HG03135 (cell line): ENCODE results near the gene F9.

Experiments used
- ATAC-seq: cut with Tn5 transposase; IDR thresholded peaks from one replicate; pipeline ENCODE4 v1.9.1; 2021; ENCODE audit warnings: mild to moderate bottlenecking, moderate library complexity; ENCODE audit not compliant: unreplicated experiment

Gene F9

DNA sequence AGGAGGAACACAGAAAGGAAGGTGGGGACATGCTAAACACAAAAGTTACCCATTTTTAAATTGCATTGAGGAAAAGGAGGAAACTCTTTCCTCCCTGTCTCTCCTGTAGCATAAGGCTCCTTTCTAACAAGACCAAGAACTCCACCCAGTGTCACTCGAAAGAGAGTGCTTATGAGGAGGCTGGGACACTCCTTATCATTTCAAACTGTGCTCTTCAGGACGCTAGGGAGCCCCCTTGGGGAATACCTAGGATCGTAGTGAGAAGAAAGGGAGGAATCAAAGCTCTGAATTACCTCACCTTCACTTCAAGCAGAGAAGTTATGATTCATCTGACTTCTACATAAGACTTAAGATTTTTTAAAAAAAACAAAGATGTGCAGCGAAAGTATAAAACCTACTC lies 65.5 kb downstream of the F9 start:
- no peak for ATAC-seq

DNA sequence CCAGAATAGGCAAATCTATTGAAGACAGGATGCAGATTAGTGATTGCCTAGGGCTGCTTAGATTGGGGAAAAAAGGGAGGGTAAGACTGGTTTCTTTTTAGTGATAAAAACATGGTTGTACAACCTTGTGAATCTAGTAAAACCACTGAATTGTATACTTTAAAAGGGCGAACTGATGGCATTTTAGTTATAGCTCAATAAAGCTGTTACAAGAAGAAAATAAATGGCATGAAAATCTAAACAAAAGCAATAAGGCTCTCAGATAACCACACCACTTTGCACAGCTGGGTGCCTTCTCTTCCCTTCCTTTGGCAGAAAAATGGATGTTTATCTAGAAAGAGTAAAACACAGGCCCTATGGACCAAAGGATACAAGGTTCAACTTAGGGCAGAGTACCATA lies 69.6 kb downstream of the F9 start:
- ATAC-seq: no peak
